ENCODE data around the gene CALML4. TPM values are rescaled to one million over a fixed set of nuclear protein-coding genes. Genes with fewer than 3 reads are reported as not detected.

The CALML4 gene
- total RNA-seq (ENCODE audit: low replicate concordance), result 2.6 and 2.7 TPM in 2 replicates

DNA sequence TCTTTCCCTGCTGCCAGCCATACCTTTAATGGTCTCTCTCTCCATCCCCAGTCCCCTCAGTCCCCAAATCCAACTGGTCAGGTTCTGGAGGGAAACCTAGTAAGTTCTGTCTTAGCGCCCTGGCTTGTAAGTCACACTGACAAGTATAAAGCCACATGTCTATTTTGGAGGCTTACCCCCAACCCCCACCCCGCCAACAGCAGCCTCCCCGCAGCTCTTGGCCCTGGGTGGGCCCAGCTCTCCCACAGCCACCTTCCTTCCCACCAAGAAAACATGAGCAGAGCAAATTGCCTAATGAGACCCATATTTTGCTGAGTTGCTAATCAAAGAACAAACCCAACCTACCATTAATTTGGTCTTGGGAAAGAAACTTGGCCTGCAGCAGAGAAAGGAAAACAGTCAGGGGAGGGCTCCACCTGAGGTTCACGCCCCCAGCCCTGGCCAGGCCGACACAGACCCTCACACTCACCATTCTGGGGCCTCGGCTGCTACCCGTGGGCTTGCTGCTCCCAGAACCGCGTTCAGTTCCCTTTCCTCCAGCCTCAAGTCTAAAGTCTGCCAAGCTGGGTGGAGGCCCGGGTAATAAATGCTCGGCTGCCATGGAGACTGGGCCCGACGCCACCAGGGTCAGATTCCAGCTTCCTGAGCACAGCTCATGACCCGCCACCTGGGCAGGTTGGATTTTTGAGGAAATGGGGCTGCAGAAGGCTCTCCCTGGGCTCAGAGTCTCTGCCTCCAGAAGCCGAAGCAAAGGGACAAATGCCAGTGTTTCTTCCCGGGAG is at the start of gene CALML4:
Gene CALML4 (minus strand): TSS at position 557 of the 782 bp plus-strand sequence. CDS start 85 bp downstream, at position 472.
- peak; percentile 65 for DNase-seq (ENCODE audit: low read depth)
- no peak for TF ChIP-seq CTCF (IDR thresholded peaks at IDR 0.05; ENCODE audit: insufficient read depth, low read length)
- no peak within 1 kb of the TSS for H3K4me3 ChIP-seq (ENCODE audit: low read depth, low read length)

GRCh38 chr15:68252925-68253534 is 47.9 kb upstream of the CALML4 start:
- H3K4me3 ChIP-seq (ENCODE audit: low read depth, low read length), result no peak overlapping the region
- peak; percentile 92 for DNase-seq (ENCODE audit: low read depth)
- TF ChIP-seq CTCF (IDR thresholded peaks at IDR 0.05; ENCODE audit: insufficient read depth, low read length), result peak; percentile 89

DNA sequence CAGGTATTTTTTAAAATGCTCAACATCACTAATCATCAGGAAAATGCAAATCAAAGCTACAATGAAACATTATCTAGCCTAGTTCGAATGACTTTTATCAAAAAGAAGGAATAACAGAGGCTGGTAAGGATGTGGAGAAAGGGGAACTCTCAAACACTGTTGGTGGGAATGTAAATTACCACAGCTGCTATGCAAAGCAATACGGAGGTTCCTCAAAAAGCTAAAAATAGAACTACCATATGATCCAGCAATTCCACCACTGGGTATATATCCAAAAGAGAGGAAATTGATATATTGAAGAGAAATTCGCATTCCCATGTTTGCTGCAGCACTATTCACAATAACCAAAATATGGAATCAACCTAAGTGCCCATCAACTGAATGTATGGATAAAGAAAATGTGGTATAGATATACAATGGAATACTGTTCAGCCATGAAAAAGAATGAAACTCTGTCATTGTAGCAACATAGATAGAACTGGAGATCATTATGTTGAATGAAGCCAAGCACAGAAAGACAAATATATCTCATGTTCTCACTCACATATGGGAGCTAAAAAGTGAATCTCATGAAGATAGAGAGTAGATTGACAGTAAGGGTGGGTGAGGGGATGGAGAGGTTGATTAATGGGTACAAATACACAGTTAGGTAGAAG is 44.1 kb upstream of the CALML4 start:
- TF ChIP-seq CTCF (IDR thresholded peaks at IDR 0.05; ENCODE audit: insufficient read depth, low read length), result no peak

DNA sequence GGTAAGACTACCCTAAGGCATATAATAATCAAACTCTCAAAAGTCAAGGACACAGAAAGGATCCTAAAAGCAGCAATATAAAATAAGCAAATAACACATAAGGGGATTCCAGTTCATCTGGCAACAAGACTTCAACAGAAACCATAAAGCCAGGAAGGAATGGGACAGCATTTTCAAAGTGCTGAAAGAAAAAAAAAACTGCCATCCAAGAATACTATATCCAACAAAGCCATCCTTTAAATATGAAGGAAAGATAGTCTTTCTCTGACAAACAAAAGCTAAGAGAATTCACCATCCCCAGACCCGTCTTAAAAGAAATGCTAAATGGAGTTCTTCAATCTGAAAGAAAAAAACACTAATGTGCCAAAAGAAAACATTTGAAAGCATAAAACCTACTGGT is 39.1 kb upstream of the CALML4 start:
- no peak for DNase-seq (ENCODE audit: low read depth)
- no peak overlapping the region for H3K4me3 ChIP-seq (ENCODE audit: low read depth, low read length)
- TF ChIP-seq CTCF (IDR thresholded peaks at IDR 0.05; ENCODE audit: insufficient read depth, low read length), result no peak

More for the DNA sequence above, 44.1 kb upstream of the CALML4 start:
- DNase-seq (ENCODE audit: low read depth), result no peak
- H3K4me3 ChIP-seq (ENCODE audit: low read depth, low read length), result no peak overlapping the region

GRCh38 chr15:68241088-68241935 is 36.2 kb upstream of the CALML4 start:
- no peak for DNase-seq (ENCODE audit: low read depth)
- no peak for TF ChIP-seq CTCF (IDR thresholded peaks at IDR 0.05; ENCODE audit: insufficient read depth, low read length)
- H3K4me3 ChIP-seq (ENCODE audit: low read depth, low read length), result no peak overlapping the region

DNA sequence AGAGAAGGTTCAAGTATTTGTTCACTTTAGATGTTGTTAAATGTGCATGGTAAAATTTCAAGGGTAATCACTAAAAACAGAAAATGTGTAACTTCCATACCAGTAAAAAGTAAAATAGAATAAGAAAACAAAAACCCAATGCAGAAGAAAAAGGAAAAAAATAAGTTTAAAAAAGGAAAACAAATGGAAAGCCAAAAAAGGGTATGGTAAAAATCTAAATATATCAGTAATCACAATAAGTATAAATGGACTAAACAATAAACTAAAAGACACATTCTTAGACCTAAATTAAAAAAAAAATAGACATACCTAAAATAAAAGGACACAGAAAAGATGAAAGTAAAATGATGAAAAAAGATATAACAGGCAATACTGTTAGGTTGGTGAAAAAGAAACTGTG is 33.9 kb upstream of the CALML4 start:
- DNase-seq (ENCODE audit: low read depth), result no peak
- no peak for TF ChIP-seq CTCF (IDR thresholded peaks at IDR 0.05; ENCODE audit: insufficient read depth, low read length)
- no peak overlapping the region for H3K4me3 ChIP-seq (ENCODE audit: low read depth, low read length)
